GM12873 (cell line): Measurements from ENCODE around the gene NEK7.
A peak's percentile ranks its signal among the peaks of the same experiment; 100 is the strongest.

ENCODE experiments used
- TF ChIP-seq, protein P1 (sequence below): IDR thresholded peaks from 2 replicates; pipeline ENCODE4 v1.5.1; 2012; ENCODE audit warnings: low read depth, mild to moderate bottlenecking, moderate library complexity, low read length, control low read depth; ENCODE audit not compliant: insufficient read depth; ENCODE audit errors: missing control alignments

Gene NEK7

DNA sequence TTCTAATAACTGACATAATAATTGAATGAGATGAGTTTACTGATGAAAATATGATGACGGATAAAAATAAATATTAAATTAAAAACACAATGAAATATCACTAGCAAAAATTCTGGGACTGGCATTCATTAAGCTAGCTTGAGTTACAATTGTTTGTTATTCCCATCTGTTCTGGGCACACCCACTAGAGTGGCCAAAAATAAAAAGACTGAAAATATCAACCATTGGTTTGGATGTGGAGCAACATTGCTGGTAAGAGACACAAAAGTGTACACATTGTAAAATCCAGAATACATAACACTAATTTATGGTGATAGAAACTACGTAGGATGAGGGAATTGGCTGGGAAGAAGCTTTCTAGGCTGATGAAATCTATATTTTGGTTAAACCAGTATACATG is 9.6 kb upstream of the NEK7 start:
- TF ChIP-seq, protein P1, sequence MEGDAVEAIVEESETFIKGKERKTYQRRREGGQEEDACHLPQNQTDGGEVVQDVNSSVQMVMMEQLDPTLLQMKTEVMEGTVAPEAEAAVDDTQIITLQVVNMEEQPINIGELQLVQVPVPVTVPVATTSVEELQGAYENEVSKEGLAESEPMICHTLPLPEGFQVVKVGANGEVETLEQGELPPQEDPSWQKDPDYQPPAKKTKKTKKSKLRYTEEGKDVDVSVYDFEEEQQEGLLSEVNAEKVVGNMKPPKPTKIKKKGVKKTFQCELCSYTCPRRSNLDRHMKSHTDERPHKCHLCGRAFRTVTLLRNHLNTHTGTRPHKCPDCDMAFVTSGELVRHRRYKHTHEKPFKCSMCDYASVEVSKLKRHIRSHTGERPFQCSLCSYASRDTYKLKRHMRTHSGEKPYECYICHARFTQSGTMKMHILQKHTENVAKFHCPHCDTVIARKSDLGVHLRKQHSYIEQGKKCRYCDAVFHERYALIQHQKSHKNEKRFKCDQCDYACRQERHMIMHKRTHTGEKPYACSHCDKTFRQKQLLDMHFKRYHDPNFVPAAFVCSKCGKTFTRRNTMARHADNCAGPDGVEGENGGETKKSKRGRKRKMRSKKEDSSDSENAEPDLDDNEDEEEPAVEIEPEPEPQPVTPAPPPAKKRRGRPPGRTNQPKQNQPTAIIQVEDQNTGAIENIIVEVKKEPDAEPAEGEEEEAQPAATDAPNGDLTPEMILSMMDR, result no peak

DNA sequence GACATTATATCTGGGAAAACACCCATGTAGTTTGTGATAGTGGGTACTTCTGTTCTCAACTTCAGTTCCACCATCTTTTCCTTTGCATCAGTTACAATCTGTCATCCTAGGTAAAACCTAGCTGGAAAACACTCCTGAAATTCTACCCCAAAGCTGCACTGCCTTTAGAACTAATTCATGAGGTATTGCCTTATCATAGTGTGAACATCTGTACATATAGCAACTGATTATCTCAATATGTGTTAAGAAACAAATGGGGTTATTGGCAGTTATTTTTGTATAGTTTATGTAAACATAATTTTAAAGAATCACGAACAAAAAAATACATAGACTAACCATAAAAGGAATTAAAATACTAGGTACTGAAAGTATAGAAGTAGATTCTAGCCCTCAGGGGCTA is 6.4 kb upstream of the NEK7 start:
- TF ChIP-seq, protein P1, result no peak

DNA sequence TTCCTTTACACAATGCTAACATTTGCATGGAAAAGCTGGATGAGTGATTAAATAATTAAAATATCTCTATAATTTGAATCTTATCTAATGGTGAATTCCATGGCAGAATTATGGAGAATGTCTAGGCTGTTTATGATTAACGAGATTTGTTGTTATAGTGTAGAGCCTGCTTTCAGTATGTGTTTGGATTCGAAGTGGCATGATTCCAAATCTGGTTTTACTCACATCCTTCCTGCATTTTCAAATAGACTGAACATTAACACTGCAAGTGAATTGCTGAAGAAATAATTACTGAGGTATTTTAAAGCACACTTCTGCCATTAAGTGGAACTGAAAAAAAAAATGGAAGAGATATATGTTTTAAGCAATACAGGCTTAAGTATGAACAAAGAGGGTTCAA is 5.1 kb upstream of the NEK7 start:
- TF ChIP-seq, protein P1, result no peak

DNA sequence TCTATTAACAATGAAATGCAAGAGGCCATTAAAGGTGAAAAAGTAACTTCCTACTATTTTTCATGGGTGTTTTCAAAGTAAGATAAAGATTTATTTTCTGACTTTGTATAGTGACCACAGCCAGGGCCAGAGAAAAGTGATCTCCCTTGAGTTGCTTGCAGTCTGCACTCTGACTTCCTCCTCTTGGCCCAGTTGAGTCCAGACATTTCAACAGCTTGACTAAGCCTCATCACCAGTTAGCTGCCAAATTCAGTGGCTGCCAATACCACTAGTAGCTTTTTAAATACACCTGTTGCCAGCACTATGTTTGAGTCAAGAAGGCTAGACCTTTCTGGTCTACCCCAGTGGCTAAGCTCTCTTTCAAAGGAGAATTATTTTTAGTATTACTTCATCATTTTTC is 3.7 kb upstream of the NEK7 start:
- TF ChIP-seq, protein P1, result no peak

DNA sequence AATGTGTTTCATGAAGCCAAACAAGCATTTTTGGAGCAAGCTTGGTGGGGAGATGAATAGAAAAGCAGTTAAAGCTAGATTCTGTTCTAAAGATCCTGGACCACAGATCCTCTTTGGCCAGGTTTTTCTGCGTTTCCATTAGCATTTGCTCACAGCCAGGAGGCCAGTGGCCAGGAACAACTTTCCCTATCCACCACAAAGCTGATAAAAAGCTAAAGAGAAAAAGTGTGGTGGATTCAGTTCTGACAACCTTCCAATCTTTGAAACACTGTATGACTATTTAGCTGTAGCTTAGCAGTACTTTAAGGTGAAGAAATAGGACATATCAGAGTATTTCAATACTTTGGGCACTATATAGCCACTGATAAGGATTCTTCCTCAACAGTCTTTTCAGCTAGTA is 3.0 kb upstream of the NEK7 start:
- TF ChIP-seq, protein P1, result no peak

DNA sequence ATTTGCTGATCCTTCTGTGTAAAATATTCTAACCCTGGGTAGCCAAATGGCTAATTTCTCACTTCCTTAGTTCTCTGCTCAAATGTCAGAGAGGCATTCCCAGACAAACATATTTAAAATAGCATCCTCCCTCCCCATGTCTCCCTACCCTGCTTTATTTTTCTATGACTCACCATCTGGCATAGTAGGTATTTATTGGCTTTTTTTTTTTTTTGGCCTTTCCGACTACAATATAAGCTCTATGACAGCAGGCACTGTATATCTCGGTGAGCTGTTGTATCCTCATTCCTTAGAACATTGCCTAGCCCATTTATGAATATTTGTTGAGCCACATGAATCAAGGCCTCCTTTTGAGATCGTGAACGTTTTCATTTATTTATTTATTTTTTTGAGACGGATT is 1.5 kb upstream of the NEK7 start:
- TF ChIP-seq, protein P1, result no peak

DNA sequence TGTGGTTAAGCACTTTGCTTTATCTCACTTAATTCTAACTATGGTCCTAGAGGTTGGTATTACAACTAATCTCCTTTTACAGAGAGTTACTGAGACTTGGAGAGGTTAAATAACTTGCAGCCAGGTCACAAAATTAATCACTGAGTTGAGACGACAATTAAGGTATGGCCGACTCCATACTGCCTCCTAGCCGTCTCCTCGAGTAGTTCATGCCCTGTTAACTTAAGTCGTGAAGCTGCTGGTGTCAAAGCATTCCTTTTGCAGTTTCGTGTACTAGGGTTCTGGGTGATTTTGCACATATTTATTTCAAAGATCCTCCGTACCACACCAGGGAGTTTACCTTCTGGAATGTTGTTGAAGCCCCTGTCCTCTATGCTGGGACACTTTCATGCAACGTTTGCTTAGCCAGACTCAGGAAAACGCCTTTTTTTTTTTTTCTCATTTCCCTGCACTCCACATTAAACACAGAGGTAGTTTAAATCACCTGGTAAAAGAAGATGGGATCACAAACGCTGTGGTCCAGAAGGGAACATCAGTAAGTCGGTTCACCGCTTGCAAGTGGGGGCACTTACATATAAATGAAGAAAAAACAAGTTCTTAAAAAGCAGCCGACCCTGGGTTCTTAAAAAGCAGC is 570 bp upstream of the NEK7 start:
- TF ChIP-seq, protein P1, result peak; percentile 91
